HG02970 (cell line): Measurements from ENCODE around the gene COL4A3.
"Not testable (repeated sequence)": the region's sequence is repeated elsewhere in the genome, so short reads cannot be mapped to it uniquely, and the experiment has no call there.

ENCODE experiments used
- ATAC-seq: cut with Tn5 transposase; IDR thresholded peaks from one replicate; pipeline ENCODE4 v1.9.1; 2021; ENCODE audit warnings: mild to moderate bottlenecking, moderate library complexity, moderate number of reproducible peaks; ENCODE audit not compliant: unreplicated experiment, low FRiP score

Gene COL4A3

DNA sequence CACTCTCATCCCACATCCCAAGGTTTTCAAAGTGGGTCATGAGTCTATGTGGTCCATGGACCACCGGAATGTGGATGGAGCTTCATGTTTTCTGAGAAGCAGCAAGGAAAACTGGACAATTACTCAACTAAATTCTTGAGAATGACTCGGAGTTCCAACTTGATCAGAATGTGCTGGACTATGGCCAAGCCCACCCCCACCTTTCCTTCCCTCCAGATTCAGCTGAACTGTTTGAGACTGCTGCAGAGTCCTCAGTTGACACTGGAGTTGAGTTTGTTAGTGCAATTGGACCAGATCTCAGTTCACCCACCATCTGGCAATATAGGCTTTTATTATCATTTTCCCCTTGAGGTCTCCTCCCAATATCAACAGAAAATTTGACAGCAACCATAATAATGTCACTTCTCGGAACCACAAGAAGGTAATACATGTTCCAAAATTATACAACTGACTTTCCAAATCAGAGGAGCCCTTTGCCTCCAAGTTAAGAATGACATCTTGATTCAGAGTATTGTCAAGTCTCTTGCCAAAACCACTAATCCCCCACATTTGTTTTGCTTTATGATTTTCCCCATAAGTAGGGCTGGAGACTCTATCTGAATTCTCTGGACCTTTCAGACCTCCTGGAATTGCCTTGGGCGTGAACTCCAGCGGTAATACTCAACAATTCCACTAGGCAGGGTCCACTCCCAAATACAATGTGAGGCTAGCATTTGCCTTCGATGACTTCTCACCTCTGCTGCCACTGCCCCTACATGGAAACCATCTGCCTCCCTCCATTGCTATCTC lies 9.2 kb upstream of the COL4A3 start:
- no peak for ATAC-seq

DNA sequence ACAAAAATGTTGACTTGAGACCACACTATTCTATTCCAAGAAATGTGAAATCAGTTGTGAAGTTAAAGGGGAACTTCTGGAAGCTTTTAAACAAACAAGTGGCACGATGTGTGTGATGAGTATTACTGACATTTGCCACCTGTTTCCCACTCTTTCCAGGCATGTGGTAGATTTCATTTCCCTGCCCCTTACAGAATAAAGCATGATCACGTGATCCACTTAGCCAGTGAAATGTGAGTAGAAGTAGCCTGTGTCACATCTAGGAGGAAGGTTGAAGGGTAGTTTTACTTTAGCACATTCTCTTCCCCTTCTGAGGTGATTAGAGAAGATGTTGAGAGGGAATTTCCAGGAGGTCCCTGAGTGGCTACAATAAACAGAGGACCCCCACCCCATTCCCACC lies 4.3 kb upstream of the COL4A3 start:
- ATAC-seq = no peak

DNA sequence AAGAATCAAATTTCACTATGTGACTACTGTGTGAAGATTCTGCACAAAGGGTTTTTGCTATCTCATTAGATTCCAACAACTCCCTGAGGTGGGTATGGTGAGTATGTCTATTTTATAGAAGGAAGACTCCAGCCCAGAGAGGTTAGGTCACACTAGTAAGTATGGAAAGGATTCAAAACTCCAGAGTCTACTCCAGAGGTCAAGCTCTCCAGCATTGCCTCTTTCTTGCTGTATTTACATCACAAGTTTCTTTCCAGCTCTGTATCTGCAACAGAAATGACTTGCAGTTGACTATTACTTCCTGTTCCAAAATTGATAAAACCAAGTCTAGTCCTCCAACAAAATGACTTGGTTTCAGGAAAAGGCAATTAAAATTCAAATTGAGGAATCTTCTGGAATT lies 2.5 kb upstream of the COL4A3 start:
- no peak for ATAC-seq

DNA sequence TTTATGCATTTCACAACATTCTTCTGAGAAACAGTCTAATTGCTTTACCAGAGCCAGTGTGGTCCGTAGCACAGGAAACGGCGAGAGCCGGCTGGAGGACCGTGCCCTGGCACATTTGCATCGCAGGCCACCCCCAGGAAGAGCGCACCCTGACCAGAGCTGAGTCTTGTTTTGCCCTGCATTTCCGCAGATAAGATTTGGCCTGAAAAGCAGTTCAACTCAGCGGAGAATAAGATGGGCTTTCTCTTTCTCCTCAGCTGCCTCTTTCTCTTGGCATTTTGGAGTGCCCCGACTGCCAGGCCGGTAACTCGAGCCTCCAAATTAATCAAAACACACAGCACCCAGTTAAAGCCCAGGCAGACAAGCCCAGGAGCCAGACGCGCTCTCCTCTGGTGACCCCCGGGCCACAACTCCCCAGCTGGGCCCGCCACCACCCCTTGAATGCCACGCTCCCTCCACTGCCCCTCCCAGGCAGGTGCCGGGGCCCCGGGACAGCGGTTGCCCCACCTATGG lies 883 bp upstream of the COL4A3 start:
- ATAC-seq = peak; percentile 54

DNA sequence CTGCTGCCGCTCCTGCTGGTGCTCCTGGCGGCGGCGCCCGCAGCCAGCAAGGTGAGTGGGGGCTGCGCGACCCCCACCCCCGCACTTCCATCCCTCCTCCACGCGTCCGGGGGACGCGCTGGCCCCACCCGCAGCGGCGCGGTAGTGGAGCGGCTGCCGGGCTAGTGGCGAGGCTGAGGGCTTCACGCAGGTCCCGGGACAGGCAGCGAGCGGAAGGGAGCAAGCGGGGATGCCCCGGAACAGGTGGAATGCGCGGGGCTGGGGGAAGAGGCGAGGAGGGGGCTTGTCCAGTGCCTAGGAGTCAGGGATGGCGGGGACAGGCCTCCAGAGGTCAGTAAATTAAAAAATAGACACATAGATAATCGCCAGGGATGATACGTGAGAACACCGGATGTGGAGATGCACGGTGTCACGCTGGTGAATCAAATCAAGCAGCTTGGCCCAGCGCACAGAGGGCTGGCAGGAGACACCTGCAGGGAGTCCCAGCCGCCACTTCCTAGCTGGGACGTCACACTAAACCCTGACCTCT lies 403 bp downstream of the COL4A3 start:
- ATAC-seq = peak; percentile 48

DNA sequence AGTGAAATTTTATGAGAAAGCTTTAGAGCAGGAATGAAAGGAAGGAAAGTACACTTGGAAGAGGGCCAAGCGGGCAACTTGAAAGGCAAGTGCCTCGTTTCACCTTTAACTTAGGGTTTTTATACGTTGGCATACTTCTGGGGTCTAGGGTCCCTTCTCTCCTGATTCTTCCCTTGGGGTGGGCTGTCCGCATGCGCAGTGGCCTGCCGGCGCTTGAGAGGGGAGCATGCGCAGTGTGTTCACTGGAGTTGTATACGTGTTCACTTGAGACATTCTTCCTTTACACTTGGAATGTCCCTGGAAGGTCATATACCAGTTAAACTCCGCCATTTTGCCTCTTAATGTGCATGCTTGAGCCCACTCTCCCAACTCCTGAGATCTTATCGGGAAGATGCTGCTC lies 7.4 kb downstream of the COL4A3 start:
- ATAC-seq = not testable (repeated sequence)

DNA sequence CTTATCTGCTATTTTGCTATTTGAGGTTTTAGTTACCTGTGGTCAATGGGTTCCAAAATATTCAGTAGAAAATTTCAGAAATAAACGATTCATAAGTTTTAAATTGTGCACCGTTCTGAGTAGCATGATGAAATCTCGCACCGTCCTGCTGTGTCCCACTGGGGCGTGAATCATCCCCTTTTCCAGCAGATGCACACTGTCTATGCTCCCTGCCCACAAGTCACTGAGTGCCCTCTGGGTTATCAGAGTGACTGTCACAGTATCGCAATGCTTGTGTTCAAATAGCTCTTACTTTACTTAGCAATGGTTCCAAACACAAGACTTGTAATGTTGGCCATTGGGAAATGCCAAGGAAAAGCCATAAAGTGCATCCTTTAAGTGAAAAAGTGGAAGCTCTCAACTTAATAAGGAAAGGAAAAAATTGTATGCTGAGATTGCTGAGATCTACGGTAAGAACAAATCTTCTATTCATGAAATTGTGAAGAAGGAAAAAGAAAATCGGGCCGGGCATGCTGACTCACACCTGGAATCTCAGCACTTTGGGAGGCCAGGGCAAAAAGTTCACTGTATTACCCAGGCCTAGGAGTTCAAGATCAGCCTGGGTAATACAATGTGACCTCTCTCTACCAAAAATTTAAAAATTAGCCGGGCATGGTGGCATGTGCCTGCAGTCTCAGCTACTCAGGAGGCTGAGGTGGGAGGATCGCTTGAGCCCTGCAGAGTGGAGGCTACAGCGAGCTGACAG lies 13.3 kb downstream of the COL4A3 start:
- ATAC-seq = no peak

DNA sequence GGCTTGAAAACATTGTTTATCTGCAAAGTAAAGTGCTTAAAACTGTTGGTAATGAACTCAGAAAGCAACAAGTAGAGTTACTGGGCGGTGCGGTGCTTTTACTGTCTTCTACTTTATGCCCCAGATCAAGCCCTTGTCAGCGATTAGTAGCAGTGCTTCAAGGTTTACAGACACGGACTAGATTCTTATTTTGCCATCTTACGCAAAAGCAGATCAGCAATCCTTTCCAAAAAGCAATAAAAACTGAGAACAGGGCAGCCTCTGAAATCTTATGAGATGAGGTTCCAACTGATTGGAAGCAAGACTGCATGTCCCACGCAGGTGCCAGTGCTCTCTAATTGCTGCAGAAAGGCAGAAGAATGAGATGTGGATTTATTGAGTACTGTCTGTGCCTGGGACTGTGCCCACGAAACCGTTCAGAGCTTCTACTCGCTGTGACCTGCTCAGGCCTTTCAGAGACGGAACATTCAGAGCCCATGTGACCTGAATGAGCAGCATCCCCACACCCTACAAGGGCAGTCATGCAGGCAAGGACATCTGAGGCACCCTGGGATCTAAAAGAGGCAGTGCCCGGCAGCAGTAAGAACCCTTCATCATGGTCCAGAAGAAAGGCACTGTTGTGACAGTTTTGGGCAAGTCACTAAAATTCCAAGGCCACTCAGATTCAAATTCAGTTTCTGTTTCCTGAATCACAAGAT lies 15.7 kb downstream of the COL4A3 start:
- ATAC-seq = no peak

DNA sequence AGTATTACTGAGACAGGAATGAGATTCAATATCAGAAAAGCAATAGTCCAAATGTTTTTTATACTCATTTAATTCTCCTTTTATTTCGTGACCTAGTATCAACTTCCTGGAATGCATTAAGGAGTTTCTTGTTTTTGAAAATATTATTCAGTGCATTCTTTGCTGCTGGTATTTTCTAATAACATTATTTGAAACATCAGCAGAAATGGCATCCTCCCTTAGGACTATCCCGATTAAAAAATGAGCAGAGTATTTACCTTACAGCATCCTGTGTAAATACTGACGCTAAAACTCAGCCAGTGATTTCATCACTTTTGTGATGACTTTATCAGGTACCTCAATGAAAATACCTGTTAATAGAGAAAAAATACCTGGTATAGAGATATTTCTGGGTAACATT lies 16.3 kb downstream of the COL4A3 start:
- no peak for ATAC-seq

DNA sequence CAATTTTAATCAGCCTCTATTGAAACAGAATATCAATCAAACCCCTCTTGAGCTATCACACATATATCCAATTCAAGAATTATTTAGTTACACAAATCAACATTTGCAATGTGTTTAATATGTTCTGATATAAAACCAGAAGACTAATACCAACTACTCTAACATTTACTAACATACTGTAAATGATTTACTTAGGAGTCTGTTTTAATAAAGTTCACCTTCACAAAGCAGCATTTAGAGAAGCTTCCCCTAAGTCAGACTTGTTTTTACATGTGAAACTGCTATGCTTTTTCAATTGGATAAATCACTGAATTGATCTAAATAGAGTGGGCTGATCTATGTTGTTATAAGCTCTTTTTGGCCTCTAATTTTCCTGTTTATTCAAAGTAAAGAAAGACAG lies 18.3 kb downstream of the COL4A3 start:
- no peak for ATAC-seq

DNA sequence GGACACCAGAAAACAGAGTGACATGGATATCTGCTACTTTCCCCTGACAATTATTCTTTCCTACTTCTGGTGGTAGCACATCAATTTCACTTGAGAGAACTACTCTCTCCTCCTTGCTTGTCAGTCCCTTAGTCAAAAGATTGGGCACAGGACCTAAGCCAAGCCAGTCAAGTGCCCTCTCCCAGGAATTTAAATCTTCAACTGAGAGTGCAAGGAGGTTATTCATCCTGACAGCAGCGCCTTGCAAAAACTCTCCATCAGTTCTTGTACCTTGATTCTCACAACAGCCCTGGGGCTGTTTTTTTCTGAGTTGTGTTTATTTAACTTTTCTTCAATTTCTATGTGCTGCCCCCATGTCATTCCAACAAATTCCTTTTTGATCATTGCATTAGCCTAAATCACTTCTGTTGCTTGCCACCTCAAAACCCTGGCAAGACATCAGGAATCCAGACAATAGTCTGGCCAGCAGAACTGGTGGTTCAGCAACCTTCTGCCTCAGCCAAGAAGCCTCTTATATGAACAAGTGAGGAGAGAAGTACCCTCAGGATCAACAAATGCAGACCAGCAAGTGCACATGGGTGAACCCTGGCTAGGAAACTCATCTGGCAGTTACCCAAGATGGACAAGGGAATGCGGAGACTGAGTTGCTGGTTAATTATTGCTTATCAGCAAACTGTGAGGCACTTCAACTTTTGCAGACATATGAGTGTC lies 19.4 kb downstream of the COL4A3 start:
- no peak for ATAC-seq

DNA sequence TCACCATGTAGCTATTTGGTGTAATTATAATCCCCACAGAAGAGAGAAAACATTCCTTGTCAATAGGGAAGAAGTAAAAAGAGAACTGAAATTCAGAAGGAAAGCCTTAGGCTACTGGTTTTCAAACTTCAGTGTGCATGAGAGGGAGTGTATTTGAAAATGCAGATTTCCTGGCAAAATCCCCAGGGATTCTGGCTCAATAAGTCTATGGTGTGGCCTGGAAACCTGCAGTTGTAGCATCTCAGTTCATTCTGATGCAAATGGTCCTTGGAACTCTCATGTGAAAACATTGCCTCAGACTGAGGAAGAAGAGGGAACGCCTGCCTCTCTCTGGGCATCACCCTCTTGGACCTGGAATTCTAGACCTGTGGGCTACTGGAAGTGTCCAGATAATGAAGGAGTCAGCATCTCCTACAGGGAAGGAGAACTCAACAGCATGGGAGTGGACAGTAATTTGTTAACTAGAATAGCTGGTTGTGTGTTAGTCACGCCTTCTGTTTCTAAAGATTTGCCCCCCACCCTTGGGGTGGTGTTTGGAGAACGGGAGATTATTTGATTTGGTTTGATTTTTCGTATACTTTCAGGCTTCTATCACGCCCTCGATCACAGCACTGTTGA lies 21.3 kb downstream of the COL4A3 start:
- no peak for ATAC-seq

DNA sequence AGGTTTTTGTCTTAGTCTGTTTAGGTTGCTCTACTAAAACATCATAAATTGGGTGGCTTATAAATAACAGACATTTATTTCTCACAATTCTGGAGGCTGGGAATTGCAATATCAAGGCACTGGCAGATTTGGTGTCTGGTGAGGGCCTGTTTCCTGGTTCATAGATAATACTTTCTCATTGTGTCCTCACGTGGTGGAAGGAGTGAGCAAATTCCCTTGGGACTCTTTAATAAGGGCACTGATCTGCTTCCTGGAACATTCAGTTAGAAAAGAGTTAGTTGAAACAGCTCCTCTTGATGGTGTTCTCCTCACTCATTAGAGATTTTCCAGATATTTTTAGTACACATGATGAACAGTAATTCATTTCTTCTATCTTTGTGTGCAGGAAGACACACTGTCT lies 22.3 kb downstream of the COL4A3 start:
- ATAC-seq = no peak

DNA sequence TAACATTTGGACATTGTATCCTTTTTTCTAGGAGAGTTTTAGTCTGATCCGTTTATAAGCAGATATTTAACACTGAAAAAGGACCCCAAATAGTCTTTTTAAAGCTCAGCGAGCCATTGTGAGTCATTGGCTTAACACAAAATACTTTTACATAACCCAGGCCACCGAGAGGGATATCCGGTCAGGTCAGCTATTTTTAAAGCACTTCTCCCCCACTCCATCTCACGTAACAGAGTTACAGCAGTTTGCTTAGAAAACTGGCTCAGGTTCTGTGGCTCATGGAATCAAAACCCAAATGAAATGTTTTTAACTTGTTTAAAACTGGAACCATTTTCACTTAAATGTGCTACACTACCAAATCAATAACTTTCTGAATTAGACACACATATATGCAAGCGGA lies 23.9 kb downstream of the COL4A3 start:
- no peak for ATAC-seq

DNA sequence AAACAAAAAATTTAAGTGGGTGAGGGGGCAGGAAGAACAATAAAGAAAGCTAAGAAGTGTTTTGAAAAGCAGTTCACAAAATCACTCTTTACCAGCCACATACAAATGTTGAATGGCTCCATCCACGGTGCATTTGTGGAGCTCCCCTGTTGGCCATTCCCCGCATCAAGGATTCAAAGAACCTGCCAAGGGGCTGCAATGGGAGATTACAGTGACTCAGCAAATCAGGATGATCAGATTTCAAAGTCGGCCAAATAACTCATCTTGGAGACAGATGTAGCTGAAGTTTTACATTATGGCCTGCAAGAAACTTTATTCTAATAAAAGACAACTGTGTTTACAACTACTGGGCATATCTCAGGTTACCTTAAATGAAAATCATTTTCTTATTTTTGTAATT lies 26.9 kb downstream of the COL4A3 start:
- ATAC-seq = no peak

DNA sequence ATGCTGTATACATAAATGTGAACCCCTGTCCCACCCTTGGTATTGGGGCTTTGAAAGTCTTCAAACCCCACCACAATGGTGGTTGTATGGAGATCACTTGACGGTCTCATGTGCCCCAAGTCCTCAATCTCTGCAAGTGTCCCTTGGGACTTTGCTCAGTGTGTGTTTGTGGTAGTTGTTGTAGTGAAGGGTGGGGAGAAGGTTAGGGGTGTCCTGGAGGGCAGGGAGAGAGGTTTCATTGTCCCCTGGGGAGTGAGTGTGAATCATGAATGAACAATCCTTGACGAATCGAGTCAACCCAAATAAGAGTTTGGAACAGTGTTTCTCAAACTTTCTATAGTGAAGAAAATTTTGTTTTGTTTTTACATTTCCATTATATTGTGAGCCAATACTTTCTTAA lies 28.1 kb downstream of the COL4A3 start:
- no peak for ATAC-seq

DNA sequence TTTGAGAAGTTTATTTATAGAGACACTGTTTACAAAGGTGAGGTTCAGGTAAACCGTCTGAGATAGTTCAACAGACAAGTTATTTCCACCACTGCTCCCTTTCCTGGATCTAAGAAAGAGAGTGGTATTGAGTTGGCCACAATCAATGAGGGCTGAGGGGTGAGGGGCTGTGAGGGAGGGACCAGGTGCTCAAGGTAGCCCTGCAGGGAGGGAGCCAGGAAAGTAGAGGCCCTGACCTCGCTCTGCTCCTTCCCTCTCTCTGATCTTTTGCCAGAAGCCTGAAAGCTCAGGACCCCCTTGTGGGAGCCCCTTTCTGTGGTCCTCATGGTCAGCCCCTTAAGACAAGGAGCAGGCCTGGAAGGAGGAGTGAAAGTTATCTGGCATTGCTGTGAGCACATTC lies 29.8 kb downstream of the COL4A3 start:
- no peak for ATAC-seq

DNA sequence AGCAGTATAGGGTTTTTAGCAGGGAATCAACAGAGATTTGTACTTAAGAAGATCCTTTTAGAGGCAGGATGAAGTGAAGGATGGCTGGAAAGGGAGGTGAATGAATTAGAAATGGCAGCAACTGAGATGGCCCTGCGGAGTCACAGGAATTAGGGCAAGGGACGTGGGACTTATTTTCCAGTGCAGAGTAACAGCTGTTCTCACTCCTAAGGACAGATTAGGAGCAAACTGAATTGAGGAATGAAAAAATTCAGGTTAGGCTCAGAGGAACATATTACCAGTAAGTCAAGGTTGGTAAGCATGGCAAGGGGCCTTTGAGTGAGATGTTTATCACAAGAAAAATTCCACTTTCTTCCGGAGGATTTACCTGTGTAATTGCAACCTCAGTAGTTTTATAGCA lies 34.4 kb downstream of the COL4A3 start:
- no peak for ATAC-seq

DNA sequence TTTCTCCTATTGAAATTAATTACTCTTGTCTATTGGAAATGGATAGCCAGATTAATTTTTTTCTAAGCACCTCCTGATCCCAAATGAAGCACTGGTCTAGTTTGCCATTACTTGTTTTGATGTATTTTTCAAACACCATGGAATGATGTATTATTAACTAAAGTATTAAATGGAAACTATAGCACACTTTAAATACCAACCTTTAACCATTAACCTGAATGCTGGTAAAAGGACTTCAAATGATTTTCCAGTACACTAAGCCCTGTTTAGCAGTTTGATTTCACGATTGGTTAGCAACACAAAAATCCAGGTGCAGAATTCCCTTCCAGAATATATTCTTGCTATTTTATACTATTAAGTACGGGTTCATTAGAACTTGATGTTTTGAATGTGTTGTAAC lies 37.3 kb downstream of the COL4A3 start:
- ATAC-seq = no peak

DNA sequence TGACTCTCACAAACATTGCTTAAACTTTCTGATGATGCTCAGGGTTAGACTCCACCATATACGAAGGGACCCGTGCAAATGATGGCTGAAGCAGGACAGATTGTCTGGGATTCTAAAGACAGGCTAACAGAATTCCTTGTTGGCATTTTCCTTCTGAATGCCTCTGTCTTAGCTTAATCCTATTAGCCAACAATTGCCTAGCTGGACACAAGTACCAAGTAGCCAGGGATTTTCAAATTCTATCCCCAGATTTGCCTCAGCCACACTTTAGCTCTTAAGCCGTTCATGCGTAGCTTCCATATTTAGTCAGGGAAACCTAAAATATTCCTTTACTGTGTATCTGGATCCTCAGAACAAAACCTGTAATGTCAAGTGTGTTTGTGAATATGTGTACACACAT lies 40.0 kb downstream of the COL4A3 start:
- no peak for ATAC-seq
